Transverse colon (tissue), 4 donors: Measurements from ENCODE around the gene PRND.

ENCODE experiments used
- POLR2A ChIP-seq: fragments of 450-650 bp; IDR thresholded peaks from one replicate; pipeline ENCODE4 v1.6.1; 2016; ENCODE audit warnings: antibody characterized with exemption, mild to moderate bottlenecking, moderate library complexity
- POLR2AphosphoS5 ChIP-seq, 3 donors: sonication (generic); formaldehyde crosslinking; IDR thresholded peaks; one replicate each; pipeline ENCODE4 v1.6.1; 2016; ENCODE audit warnings: antibody characterized with exemption in 3 of 3
- TF ChIP-seq, protein P1 (sequence below), 5 experiments: fragments of 200-600 bp in 3 of 5; fragments of 450-650 bp in 2 of 5; sonication (generic) in 3 of 5; IDR thresholded peaks; 1 replicate in 2 of 5; 2 replicates in 3 of 5; pipeline ENCODE4 v1.5.1; 2016 to 2017; ENCODE audit warnings: antibody characterized with exemption in 5 of 5, inconsistent platforms in 3 of 5, mild to moderate bottlenecking in 2 of 5, moderate library complexity in 1 of 5

DNA sequence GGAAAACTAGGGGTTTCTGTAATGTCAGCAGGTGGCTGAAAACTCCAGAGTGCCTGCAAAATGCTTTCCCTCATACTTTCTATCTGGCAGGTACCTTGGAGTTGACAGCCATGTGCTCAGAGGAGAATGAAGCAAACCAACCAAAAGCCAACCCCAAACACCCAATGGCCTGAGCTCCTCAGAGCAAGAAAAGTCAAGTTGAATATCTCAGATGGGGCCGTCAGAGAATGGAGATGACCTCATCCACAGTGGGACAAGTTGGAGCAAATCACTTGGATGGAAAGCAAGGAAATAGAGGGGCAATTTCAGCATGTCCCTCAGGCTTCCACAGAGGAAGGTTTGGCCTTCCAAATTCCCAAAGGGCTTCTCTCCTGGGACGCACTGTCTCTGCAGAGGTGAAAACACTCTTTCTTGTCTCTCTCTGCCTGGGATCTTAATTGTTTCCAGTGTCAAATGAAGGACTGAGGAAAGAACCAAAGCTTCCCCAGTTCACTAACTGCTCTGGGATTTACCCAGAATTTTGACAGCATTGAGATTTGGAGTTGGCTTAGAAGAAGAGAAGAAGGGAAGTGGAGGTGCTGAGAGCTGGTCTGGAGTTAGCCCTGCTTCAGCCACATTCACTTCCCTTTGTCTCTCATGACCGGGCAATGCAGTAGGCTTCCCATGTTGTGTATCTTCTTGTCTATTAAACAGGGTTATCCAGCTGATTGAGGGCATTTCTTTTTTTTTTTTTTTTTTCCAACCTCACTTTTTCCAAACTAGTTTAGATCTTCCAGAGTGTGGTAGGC is 42.2 kb downstream of the PRND start:
- TF ChIP-seq, protein P1, sequence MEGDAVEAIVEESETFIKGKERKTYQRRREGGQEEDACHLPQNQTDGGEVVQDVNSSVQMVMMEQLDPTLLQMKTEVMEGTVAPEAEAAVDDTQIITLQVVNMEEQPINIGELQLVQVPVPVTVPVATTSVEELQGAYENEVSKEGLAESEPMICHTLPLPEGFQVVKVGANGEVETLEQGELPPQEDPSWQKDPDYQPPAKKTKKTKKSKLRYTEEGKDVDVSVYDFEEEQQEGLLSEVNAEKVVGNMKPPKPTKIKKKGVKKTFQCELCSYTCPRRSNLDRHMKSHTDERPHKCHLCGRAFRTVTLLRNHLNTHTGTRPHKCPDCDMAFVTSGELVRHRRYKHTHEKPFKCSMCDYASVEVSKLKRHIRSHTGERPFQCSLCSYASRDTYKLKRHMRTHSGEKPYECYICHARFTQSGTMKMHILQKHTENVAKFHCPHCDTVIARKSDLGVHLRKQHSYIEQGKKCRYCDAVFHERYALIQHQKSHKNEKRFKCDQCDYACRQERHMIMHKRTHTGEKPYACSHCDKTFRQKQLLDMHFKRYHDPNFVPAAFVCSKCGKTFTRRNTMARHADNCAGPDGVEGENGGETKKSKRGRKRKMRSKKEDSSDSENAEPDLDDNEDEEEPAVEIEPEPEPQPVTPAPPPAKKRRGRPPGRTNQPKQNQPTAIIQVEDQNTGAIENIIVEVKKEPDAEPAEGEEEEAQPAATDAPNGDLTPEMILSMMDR (IDR thresholded peaks at IDR 0.05): no peak
- TF ChIP-seq POLR2A (no peak), POLR2AphosphoS5 (IDR thresholded peaks at IDR 0.05) (no peak)
